Stimulated activated CD4-positive, alpha-beta T cell treated with anti-CD3 and anti-CD28 coated beads, Interleukin-2, amount 100 ng/mL, for 4 hours (primary cell): ENCODE measurements around the gene CCR3.

Experiments
- DNase-seq: peaks from one replicate; pipeline ENCODE4 v3.0.0-alpha.2; 2020; ENCODE audit warnings: low read depth

Gene CCR3

DNA sequence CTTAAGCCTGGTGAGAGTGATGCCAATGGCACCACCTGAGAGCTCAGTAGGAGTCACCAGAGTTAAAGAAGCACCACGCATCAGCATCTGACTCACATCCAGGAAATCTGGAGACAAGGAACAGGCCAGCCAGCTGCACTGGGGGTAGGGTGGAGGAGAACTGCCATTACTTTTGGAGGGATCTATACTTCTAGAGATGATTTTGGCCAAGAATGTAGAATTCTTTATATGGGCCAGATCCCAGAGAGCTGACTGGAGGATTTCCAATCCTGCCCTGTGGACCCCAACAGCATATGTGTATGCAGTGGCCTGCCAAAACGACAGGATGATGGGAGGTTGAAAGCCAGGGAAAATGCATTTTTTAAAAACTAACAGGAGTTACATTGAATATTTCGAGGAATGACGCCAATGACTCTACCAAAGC is 29.8 kb downstream of the CCR3 start:
- no peak for DNase-seq

DNA sequence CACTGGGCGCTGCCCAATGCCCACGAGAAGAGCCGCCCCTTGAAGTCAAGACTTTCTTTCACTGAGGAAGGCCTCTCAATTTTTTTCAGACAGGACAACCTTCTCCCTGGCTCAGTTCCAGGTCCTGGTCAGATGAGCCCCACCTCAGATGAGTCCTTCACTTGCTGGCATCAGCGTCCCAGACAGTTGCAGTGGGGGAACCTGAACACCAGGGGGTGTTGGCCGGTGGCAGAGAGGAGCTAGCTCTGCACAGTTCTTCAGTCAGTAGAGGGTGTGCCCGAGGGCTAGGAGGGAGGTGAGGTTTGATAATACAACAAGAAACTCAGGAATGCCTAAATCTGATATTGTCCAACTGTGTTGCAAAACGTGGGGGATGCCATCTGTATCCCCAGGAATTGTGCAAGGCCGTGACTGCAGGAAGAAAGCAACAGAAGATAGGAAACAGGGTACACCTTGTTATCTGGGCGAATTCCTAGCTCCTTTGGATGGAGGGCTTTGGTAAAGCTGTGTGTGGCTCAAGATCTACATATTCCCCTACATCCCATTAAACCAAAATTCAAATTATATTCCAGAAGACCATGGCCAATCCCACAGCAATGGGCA is 34.3 kb downstream of the CCR3 start:
- DNase-seq = peak; percentile 57

DNA sequence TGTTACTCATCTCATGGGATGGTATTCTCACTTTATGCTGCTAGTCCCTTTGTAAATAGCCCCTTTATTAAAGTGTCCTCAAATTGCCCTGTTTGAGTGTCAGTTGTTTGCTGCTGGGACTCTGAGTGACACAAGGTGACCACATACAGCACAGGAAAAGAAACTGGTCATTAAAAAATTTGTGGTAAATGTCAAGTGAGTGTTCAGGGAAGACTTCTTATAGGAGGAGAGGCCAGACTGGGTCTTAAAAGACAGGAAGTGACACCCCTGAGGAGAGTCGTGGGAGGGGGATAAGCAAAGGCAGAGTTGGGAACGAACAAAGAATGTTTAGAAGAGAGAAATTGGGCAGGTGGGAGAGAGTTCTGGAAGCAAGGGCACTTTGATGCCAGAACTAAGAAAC is 35.2 kb downstream of the CCR3 start:
- no peak for DNase-seq

DNA sequence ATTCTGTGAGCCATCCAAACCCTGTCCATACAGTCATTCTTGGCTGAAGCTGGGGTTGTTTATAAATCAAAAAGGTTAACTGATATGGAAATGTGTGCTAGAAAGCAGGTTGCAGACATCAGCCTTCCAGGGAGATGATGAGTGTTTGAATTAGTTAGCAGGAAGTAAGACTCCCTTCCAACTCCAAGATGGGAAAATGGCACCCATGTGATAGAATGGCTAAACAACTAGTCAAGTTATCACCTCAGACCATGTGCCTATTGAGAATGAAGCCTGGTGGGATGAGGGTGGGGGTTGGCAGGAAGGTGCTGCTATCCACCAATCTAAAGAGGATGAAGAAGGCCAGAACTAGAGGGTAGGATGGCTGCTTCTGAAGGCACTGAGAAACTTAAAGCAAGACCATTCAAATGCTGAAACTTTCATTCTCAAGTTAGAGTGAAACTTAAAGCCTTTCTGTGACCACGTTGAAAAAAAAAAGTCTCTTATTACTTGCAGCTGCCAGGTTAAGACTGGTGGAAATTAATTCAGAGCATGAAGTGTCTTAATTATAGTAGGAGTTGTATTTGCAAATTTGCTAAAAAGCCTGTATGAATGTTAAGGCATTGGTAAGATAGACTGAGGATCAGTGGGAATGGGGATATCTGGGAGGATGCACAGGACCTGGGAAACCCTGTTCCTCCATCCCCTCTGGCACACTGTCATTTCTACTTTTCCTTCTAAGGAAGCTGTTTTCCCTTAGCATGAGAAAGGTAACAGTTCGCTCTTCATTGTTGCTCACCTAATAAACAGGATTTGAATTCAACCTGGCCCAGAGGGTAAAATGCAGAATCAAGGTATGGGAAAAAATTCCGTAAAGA is 36.8 kb downstream of the CCR3 start:
- no peak for DNase-seq

DNA sequence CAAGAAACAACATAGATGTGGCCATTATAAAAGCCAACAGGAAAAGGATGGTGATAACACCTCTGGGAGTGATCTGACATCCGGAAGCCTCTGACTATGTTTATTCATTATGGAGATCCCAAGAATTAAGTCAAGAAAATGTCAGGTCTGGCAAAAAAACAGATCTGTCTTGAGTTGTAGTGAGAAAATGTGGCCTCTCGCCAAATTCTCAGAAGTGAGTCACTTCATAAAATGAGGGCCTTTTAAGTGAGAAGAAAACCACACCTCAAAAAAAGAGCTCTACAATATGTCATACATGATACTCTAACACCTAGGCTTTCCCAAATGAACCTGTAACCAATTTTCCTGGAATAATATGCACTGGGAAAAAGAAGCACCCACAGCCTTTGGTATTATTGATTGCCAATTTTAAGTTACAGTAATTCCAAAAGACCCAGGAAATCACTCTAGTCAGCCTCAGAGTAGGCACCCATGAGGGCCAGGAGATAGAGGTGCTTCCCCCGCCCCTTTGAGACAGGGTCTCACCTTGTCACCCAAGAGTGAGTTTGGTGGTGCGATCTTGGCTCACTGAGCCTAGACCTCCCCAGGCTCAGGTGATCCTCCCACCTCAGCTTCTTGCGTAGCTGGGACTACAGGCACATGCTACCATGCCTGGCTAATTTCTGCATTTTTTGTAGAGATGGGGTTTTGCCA is 38.0 kb downstream of the CCR3 start:
- peak; percentile 26 for DNase-seq

DNA sequence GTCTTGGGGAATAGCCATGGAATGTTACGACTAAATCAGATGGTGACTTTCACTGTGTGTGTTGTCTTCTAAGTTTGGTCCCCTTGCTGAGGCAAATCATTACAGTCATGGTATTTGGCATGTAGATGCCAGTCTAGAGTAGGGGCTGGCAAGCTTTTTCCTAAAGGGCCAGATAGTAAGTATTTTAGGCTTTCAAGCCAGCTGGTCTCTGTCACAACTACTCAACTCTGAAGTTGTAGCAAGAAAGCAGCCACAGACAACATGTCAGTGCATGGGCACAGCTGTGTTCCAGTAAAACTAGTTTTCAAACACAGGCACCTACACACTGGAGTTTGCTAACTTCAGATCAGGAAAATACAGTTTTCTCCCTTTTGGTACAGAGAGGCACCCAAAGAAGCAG is 39.3 kb downstream of the CCR3 start:
- no peak for DNase-seq

DNA sequence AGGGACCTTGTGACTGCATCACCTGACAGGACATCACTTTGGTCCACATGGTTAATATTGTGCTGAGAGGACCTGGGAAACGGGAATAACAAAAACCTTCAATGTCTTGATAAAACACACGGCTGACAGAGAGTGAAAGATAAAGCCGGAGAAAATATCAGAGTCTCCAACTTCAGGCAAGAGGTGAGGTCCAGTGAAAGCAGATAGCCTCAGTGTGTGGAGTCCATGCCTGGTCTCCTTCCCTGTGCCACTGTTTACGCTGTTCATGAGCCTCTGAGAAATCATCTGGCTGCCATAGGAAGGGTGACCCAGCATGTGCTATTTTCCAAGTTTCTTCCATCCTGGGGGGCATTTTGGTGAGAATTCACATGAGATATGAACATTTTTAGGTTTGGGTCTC is 39.8 kb downstream of the CCR3 start:
- no peak for DNase-seq

DNA sequence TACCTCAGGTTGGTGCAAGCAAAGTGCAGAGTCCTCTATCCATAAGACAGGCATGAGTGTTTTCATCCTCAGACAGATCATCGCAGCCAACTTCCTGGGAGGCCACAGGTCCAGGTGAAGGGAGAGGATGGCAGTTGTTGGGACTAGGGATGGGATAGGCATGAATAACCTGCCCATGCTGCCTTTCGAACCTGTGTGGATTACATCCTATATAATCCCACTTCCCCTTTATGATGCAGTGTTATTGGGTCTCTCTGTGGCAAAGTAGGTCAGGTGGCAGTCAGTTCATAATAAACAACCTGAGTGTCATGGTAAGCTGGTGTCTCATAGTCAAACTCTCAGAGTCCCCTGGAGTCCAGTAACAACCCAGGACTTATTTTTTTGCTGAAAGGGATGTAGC is 40.4 kb downstream of the CCR3 start:
- no peak for DNase-seq

DNA sequence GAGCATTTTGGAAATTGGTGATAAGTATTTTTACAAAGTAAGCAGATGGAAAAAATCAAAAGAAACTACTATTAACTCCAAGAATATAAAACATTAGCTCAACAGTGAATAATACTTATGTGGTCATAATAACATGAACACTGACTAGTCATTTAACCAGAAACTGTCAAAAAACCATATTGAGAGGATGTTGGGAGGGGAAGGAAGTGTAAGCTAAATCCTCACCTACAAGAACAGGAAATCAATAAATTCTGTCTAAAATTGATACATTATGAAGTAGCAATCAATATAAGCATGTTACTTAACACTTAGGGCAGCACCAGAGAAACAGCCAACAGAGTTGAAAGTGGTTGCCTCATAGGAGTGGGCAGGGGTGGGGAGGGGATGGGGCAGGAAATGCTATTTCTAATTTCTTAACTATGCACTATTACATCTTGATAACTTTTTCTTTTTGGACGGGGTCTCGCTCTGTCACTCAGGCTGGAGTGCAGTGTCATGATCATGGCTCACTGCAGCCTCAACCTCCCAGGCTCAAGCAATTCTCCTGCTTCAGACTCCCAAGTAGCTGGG is 41.7 kb downstream of the CCR3 start:
- DNase-seq = no peak

DNA sequence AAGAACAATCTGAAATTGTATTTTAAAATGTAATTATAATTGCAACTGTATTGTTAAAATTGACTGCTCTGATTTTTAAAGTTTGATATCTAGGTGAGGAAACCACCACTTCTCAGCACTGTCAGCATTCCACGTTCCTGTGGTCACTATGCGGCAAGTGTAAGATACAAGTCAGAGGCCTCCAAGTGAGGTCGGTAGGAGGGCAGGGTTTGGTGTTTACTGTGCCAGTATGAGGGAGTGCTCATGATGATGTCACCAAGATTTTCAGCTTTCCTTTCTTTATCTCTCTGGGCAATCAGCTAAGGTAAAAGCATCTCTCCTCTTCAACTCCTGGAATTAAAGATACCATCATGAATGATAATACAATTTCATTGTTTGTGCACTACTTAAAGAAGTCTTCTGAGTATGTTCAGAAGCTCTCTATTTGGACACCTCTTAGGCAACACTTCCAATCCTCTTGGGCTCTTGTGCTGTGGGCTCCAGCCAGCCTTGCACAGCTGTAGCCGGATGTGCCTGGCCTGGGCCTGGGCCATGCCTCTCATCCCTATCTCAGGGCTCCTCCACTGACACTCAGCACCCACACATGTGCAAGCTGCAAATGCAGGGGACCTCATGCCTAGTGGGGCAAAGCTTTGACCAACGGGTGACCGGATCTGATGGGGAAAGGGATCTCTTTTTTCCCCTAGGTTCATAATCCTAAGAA is 42.9 kb downstream of the CCR3 start:
- no peak for DNase-seq

DNA sequence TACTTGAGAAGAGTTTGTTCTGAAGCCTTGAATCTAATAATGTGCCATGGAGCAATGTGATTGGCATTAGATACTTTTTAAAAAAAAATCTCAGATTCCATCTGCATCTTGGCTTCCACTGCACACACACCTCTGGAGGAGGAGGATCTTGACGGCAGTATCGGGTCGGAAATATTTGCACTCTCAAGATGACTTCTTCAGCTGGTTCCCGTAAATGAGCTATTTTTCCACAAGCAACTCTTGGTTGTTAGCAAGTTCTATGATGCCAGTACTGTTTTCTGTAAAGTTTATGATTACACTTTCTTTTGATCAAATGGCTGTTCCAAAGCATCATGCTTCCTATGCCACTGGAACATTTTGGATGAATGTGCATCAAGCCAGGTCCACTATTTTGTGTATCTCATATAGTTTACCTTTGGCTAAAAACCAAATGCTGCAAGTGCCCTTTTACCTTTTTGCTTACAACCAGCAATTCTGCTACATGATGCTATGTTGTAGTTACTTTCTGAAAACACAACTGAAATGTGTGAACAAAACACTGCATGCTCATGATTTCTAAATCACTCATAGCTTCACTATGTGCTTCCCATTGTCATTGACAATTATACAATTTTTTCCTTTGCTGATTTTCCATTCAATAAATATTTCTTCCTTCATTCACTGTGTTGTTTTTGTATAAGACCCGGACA is 43.8 kb downstream of the CCR3 start:
- DNase-seq = no peak

DNA sequence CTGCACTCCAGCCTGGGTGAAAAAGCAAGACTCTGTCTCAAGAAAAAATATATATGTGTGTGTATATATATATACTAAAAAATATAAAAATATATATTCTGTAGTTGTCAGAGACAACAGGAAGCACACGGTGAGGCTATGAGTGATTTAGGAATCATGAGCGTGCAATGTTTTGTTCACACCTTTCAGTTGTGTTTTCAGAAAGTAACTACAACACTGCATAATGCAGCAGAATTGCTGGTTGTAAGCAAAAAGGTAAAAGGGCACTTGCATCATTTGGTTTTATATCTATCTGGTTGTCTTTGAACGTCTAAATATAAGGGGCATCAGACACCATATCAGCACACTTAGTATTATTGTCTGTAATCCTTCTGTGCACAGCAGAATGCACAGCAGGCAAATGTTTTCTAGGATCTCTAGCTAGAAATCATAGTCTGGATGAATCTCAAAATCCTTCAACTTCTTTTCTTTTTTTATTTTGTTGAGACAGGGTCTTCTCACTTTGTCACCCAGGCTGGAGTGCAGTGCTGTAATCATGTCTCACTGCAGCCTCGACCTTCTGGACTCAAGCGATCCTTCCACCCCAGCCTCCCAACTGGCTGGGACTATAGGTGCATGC is 44.8 kb downstream of the CCR3 start:
- DNase-seq = no peak

DNA sequence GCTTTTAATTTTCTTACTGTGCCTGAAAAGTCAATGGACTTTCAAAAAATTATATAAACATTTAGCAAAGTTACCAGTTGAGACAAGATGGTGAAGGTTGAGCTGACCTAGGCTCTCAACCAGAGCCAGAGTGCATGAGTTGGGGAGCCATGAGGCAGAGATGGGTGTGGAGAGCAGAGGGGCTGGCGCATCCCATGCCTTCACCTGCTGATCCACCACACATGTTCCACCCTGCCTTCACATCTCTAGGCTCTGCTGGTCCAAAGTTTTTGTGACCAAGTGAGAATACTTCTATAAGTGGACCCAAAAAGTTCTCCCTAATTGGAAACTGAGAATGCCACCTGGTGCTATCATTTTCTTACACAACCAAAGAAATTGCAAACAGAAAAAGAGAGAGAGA is 47.3 kb downstream of the CCR3 start:
- DNase-seq = no peak

DNA sequence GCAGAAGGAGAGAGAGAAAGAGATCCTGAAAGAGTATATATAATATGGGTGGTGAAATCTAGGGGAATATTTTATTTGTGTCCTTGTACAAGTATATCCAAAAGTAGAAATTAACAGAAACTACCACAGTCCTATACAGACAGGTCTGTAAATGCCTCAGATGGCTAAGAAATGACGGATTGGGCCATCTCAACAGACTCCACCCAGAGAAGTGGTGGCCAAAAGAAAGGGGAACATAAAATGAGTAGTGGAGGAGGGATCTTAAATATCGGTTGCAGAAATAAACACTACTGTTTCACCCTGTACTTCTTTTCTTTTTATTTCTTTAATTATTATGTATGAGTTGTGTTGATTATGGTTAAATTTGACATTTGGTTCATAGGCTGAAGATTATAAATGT is 47.7 kb downstream of the CCR3 start:
- DNase-seq = no peak

DNA sequence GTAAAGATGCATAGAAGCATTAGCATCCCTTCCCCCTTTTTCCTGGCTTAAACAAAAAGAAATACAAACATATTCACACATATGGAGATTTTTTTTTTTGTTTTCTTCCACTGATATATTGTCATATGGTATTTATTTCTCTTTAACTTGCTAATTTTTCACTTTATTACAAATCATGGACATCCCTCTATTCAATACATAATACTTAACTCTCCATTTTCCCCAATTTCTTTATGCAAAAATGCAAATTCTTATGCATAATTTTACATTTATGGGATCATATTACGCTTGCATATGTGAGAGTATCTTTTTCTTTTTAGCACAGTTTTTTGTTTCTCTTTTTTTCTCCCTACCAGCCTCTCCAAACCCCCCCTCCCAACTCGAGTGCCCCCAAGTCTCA is 48.8 kb downstream of the CCR3 start:
- no peak for DNase-seq

DNA sequence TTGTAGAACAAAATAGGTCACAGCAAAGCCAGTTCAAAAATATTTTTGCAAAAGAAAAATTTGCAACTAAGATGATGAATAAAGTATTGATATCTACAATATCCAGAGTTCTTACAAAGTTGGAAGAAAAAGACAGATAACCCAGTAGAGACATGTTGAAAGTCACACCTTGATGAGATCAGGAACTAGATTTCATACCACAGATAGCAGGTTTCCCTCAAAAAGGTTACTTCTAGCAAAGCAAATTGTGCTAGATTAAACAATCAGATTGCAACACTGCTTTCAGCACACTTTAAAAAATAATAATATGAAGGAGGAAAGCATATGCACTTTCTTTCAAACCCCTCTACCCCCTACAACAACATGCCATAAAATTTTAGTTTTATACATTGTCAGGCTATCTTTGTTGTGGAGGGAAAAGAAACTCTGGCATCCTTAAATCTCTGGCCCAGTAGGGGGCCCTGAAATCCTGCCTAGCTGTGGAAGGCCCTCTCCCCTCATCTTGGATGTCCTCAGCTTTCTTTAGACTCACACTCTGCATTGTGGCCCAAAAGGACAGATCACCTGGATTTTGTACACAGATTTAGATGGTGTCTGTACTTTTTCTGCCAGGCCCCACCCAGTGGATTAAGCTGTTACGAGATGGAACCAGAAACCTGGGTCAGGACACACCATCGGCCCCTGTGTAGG is 50.9 kb downstream of the CCR3 start:
- no peak for DNase-seq

DNA sequence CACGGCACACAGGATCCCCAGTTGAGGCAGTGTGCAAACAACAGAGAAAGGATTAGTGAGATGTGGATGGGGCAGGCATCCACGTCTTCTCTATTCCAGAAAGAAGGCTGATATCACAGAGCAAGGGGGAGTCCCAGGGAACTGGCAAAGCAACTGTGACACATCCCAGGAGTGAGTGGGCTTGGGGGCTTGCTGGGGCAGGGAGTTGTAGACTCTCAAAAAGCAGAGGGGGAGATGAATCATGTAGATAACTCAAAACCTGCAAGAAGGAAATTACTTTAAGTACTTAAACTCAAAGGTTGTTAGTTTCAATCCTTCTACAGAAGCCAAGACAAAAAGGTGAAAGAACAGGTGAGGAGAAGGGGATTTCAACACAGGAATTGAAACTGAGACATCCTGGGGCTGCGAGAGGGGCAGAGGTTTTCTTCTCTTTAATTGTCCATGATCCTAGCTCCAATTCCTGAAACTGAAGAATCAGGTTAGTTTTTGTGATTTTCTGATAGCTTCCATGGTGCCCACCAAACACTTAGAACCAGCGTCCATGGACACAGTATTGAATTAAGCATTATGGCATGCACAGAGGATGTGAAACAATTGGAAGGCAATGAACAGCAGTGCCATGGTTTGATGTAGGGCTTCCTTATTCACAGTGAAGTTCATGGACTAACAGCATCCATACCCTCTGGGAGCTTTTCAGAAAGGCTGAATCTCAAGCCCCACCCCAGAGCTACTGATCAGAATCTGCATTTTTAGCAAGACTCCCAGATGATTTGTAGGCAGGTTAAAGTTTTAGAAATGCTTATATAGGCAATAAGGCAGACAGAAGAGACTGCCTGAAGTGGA is 52.0 kb downstream of the CCR3 start:
- DNase-seq = no peak

DNA sequence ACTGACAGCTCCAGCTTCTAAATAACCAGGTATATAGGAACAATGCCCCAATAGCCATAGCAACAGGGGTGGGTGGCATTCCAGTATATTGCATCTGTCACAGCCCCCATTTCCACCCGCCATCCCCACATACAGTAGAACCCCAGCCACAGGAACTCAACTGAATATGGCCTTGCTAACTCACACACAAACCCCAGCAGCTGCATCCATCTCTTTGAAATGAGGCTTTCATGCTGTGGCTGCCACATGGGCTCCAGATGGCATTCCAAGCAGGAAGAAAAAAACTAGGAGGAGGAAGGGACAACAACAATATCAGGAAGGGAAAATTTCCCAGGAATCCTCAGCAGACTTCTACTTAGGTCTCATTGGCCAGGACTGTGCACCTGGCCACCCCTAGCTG is 54.6 kb downstream of the CCR3 start:
- no peak for DNase-seq

DNA sequence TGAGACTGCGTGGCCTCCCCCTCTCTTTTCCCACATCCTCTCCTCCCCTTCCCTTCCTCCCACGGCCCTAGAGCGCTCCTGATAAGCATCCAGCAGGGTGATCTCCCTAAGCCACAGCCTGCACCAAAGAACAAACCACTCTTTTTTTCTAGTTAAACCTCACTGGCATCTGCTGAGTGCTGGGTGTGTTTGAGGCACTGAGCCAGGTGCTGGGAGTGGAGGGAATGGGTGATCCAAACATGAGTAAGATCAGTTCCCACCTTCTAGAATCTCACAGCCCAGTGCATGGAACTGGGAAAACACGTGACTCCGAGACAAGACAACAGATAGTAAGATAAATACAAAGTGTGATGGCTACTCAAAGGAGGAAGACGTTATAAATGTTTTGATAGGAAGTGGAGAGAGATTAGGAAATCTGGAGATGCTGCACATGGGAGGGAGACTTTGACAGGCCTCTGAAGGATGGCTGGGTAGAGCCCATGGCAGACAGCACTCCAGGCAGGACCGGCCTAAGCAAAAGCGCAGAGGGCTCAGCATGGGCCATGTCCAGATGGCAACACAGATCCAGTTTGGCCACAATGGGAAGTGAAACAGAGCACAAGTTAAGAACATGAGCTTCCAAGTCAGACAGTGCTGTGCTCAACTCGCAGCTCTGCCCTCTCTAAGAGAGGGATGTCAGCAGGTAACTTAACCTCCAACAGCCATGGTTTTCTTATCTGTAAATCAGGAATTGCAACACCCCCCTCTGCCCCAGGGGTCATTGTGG is 55.6 kb downstream of the CCR3 start:
- no peak for DNase-seq
